Measurements from ENCODE around the gene ZNF789.

The ZNF789 gene

GRCh38 chr7:99457650-99458493, 14.8 kb upstream of the ZNF789 start:
- DNase-seq (ENCODE audit: low read depth, low spot score) = no peak

GRCh38 chr7:99459087-99459486, 13.6 kb upstream of the ZNF789 start:
- DNase-seq (ENCODE audit: low read depth, low spot score) = peak; percentile 43

GRCh38 chr7:99460651-99461050, 12.0 kb upstream of the ZNF789 start:
- no peak for DNase-seq (ENCODE audit: low read depth, low spot score)

GRCh38 chr7:99461221-99461620, 11.5 kb upstream of the ZNF789 start:
- DNase-seq (ENCODE audit: low read depth, low spot score) = no peak

- no peak for DNase-seq (ENCODE audit: low read depth, low spot score)
These were observed 7.3 kb upstream of the ZNF789 start for GRCh38 chr7:99465421-99465768.

- no peak for DNase-seq (ENCODE audit: low read depth, low spot score)
These were observed 4.3 kb upstream of the ZNF789 start for GRCh38 chr7:99468336-99468918.

GRCh38 chr7:99469381-99470065, 3.2 kb upstream of the ZNF789 start:
- peak; percentile 59 for DNase-seq (ENCODE audit: low read depth, low spot score)

- DNase-seq (ENCODE audit: low read depth, low spot score) = peak; percentile 50
These were observed 566 bp downstream of the ZNF789 start for GRCh38 chr7:99473315-99473596.

GRCh38 chr7:99476107-99476506, 3.4 kb downstream of the ZNF789 start:
- DNase-seq (ENCODE audit: low read depth, low spot score) = no peak

- no peak for DNase-seq (ENCODE audit: low read depth, low spot score)
These were observed 6.1 kb downstream of the ZNF789 start for GRCh38 chr7:99478464-99479440.

- DNase-seq (ENCODE audit: low read depth, low spot score) = no peak
These were observed 12.4 kb downstream of the ZNF789 start for GRCh38 chr7:99485094-99485493.

- DNase-seq (ENCODE audit: low read depth, low spot score) = no peak
These were observed 16.5 kb downstream of the ZNF789 start for GRCh38 chr7:99489235-99489634.

- DNase-seq (ENCODE audit: low read depth, low spot score) = no peak
These were observed 18.2 kb downstream of the ZNF789 start for GRCh38 chr7:99490878-99491277.

GRCh38 chr7:99493823-99494222, 21.1 kb downstream of the ZNF789 start:
- DNase-seq (ENCODE audit: low read depth, low spot score) = no peak

- no peak for DNase-seq (ENCODE audit: low read depth, low spot score)
These were observed 25.3 kb downstream of the ZNF789 start for GRCh38 chr7:99497766-99498545.

GRCh38 chr7:99498546-99498944, 25.9 kb downstream of the ZNF789 start:
- peak; percentile 40 for DNase-seq (ENCODE audit: low read depth, low spot score)

- no peak for DNase-seq (ENCODE audit: low read depth, low spot score)
These were observed 26.7 kb downstream of the ZNF789 start for GRCh38 chr7:99499371-99499720.

GRCh38 chr7:99499721-99500636, 27.3 kb downstream of the ZNF789 start, which contains the start of gene ZNF394:
ZNF394 (minus strand) TSS chr7:99500281; CDS start chr7:99500093, 188 bp downstream.
- peak; percentile 96 for DNase-seq (ENCODE audit: low read depth, low spot score)

- no peak for DNase-seq (ENCODE audit: low read depth, low spot score)
These were observed 27.9 kb downstream of the ZNF789 start for GRCh38 chr7:99500637-99501009.

GRCh38 chr7:99501236-99501635, 28.5 kb downstream of the ZNF789 start:
- peak; percentile 49 for DNase-seq (ENCODE audit: low read depth, low spot score)
